Tibial nerve (tissue), 3 donors: ENCODE data around the gene DNAJC25.

Experiments
- POLR2A ChIP-seq, 2 donors: fragments of 450-650 bp; IDR thresholded peaks; one replicate each; pipeline ENCODE4 v1.6.1; 2017; ENCODE audit warnings: antibody characterized with exemption in 2 of 2, mild to moderate bottlenecking in 2 of 2, moderate library complexity in 2 of 2
- TF ChIP-seq, protein P1 (sequence below), 5 experiments: fragments of 200-600 bp in 3 of 5; fragments of 450-650 bp in 2 of 5; sonication (generic) in 3 of 5; IDR thresholded peaks; one replicate each; pipeline ENCODE4 v1.5.1; 2016 to 2019; ENCODE audit warnings: antibody characterized with exemption in 5 of 5, mild to moderate bottlenecking in 3 of 5, moderate library complexity in 2 of 5

DNA sequence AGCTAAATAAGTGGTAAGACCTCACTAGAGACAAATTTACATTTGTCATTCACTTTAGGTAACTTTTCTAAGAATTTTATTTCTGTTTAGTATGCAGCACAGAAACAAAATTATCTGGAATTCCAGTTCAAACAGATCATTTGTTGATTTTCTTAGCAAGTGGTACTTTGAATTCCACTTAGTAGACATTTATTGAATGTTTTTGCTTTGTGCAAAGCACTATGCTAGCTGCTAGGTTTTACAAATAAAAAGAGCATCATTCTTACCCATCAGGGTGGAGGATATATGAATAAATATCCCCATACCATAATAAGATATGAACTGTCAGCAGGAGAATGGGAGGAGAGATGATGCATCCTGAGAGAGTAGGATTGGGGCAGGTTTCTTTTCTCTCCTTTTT, 65.7 kb downstream of the DNAJC25 start:
- TF ChIP-seq, protein P1, sequence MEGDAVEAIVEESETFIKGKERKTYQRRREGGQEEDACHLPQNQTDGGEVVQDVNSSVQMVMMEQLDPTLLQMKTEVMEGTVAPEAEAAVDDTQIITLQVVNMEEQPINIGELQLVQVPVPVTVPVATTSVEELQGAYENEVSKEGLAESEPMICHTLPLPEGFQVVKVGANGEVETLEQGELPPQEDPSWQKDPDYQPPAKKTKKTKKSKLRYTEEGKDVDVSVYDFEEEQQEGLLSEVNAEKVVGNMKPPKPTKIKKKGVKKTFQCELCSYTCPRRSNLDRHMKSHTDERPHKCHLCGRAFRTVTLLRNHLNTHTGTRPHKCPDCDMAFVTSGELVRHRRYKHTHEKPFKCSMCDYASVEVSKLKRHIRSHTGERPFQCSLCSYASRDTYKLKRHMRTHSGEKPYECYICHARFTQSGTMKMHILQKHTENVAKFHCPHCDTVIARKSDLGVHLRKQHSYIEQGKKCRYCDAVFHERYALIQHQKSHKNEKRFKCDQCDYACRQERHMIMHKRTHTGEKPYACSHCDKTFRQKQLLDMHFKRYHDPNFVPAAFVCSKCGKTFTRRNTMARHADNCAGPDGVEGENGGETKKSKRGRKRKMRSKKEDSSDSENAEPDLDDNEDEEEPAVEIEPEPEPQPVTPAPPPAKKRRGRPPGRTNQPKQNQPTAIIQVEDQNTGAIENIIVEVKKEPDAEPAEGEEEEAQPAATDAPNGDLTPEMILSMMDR (IDR thresholded peaks at IDR 0.05), result no peak
- TF ChIP-seq POLR2A (IDR thresholded peaks at IDR 0.05), result no peak
